Esophagus mucosa (tissue), 1 donor: ENCODE data around the gene CEP112. TPM values are rescaled to one million over a fixed set of nuclear protein-coding genes. Genes with fewer than 3 reads are reported as not detected.
"Not testable (repeated sequence)": the region's sequence is repeated elsewhere in the genome, so short reads cannot be mapped to it uniquely, and the experiment has no call there.

Experiments
- ATAC-seq: fragments of 200-7000 bp; cut with Tn5 transposase; one replicate; pipeline ENCODE4 v1.9.1; 2020
- total RNA-seq: library from RNA; stranded (reverse); gene quantifications from one replicate; pipeline ENCODE4 v1.2.4, GENCODE V29; 2023
- donor health status: DM: yes; HTN: yes; CAD: no.

The CEP112 gene
- total RNA-seq, 1 donor from 2014 or later = 3.7 TPM

DNA sequence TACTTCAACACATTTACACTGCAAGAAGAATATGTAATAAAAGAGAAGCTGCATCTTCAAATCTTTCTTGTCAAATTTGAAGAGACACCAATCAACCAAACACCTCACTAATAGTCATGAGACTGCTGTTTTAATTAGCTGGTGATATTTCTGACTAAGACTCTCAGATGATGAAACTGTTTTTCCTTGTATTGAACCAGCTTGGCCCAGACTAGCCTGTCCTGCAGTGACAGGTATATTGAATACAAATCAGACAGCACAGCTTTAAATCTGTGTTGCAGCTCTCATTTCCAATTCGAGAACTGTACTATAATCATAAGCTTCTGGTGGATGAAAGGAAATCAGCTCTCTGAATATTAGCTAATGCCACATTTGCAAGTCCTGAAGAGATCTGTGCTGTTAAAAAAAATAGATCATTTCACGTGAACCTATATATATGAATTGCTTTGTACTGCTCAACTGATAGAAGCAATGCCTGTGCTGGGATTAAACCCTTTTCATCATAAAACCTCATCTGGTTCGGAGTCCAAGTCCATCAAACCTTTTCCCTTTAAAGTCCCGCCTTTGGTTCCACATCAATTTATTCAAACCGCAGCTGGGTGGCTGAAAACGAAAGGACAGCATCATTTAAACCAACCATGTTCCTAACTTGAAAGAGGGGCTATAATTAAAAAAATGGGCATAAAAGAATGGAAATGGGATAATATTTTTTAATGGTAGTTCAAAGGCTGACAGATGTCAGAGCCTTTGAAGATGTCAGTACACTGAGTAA, 306.2 kb downstream of the CEP112 start:
- peak; percentile 92 for ATAC-seq

GRCh38 chr17:65876985-65877384, 314.9 kb downstream of the CEP112 start:
- ATAC-seq = no peak

GRCh38 chr17:65868881-65869280, 323.1 kb downstream of the CEP112 start:
- no peak for ATAC-seq

GRCh38 chr17:65867014-65867413, 324.9 kb downstream of the CEP112 start:
- no peak for ATAC-seq

DNA sequence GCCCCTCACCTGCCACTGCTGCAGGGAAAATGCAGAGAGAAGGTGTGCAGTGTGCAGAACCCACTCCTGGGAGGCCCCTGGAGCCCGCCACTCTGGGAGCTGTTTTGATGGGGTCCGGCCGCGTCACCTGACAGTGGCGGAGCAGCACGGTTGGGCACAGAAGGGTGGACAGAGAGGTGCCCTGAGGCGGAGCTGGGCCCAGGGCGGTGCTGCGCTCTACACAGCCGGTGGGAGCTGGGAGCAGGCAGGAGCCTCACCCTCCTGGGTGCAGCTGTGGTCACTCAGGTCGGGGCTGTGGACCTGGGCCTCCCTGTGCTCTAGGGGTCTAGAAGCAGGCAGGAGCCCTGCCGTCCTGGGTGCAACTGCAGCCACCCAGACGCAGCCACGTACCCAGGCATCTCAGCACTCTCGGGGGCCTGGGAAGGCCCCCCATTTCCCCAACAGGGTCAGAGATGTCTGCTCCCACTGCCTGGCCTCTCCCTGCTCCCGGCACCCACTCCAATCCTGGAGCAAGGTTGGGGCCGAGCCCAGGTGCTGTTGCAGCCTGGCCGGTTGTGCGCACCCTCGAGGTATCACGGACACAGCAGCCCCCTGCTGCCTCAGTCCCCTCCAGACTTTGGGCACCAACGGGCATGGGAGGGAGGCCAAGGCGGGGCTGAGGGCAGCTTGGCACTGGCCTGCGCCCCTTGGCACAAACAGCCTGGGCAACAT, 326.1 kb downstream of the CEP112 start:
- no peak for ATAC-seq

- no peak for ATAC-seq
These were observed 327.5 kb downstream of the CEP112 start for GRCh38 chr17:65864394-65864793.

DNA sequence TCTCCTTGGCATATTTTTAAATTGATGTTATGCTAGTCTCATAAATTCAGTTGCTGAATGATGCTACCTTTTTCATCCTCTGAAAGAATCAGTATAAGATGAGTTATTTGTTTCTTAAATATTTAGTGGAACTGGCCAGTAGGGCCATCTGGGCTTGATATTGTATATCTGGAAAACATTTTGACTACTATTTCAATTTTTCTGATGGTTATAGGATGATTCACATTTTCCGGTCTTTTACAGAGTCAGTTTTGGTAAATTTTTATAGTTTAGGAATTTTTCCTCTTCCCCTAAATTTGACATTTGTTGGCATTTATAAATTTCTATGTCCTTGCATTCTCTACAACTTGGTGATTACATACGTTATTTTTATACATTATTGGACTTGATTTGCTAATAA, 334.2 kb downstream of the CEP112 start:
- ATAC-seq = no peak

DNA sequence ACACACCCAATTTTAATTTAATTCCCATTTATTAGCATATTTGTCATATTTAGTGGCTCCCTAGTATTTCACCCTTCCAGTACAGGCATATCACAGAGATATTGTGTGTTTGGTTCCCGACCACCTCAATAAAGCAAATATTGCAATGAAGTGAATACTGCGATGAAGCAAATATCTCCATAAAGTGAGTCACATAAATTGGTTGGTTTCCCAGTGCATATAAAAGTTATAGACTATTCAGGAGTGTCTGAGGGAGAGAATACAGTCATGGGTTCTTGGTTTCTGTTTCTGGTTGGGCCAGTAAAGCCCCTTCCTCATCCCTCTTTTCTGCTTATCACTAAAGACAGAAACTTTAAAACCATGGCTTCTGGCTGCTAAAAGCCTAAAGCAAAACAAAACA, 335.1 kb downstream of the CEP112 start:
- ATAC-seq = no peak

GRCh38 chr17:65855675-65856074, 336.3 kb downstream of the CEP112 start:
- peak; percentile 56 for ATAC-seq

GRCh38 chr17:65855245-65855644, 336.7 kb downstream of the CEP112 start:
- ATAC-seq = peak; percentile 88

DNA sequence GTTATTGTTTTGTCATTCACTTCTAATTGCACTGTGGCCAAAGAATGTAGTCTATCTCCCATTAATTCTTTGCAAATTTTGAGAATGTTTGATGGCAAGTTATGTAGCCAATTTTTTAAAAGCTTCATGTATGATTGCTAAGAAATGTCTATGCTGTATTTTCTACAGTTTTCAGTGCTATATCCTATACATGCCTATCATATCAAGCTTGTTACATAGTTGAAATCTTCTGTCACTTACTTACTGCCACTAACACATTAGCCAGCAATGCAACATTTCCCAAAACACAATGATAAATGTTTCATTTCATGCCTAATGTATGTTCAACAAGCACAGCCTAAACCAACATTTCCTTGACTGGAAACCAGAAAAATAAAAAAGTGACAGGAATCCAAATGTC, 338.1 kb downstream of the CEP112 start:
- ATAC-seq = no peak

DNA sequence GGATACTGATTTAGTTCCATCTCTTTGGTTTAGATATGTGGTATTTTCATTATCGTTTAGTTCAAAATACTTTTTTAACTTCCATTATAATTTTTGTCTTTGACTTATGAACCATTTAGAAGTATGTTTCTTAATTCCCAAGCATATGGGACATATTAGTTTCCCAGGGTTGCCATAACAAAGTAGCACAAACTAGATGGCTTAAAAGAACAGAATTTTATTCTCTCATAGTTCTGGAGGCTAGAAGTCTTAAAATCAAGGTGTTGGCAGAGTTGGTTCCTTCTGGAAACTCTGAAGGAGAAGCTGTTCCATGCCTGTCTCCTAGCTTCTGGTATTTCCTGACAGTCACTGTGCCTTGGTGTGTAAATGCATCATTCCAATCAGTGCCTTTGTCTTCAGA, 339.0 kb downstream of the CEP112 start:
- no peak for ATAC-seq

GRCh38 chr17:65851965-65852736, 339.8 kb downstream of the CEP112 start:
- no peak for ATAC-seq

- peak; percentile 98 for ATAC-seq
These were observed 341.4 kb downstream of the CEP112 start for GRCh38 chr17:65850486-65850885.

DNA sequence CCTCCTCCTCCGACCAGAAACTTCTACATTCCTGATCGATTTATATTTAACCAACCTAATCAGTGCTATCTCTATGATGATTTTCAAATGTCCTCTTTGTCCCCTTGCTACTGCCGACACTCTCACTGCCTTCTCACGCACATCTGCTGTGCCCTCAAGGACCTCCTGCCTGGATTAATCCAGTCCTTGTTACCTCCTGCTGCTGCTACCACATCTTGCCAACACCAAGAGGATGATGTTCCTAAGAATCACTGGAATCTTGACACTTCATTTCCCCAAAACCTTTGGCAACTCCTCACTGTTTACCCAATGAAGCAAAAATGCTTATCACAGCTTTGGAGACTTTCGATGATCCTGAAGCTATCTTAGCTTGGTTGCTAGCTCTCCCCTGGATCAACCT, 343.2 kb downstream of the CEP112 start:
- ATAC-seq = no peak

DNA sequence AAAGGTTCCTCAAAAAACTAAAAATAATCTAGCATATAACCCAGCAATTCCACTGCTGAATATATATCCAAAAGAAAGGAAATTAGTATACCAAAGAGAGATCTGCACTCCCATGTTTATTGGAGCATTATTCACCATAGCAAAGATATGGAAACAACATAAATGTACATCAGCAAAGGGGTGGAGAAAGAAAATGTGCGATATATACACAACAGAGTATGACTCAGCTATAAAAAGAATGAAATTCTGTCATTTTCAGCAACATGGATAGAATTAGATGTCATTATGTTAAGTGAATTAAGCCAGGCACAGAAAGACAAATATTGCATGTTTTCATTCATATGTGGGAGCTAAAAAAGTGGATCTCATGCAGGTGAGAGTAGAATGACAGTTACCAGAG, 350.8 kb downstream of the CEP112 start:
- no peak for ATAC-seq

GRCh38 chr17:65837232-65837631, 354.7 kb downstream of the CEP112 start:
- not testable (repeated sequence) for ATAC-seq

- ATAC-seq = no peak
These were observed 358.7 kb downstream of the CEP112 start for GRCh38 chr17:65833214-65833613.

- no peak for ATAC-seq
These were observed 361.6 kb downstream of the CEP112 start for GRCh38 chr17:65830356-65830755.

DNA sequence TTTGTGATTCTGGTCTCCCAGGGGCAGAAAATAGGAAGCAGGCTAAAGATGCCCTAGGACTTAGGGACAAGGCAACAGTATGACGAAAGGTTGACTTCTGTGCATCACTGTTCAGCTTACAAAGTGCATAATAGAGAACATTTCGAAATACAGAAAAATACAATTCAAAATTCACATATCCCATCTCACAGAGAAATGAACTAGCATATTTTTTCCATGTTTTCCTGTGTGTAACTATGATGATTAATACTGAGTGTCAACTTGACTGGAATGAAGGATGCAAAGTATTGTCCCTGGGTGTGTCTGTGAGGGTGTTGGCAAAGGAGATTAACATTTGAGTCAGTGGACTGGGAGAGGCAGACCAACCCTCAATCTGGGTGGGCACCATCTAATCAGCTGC, 365.4 kb downstream of the CEP112 start:
- ATAC-seq = peak; percentile 45

GRCh38 chr17:65824901-65825300, 367.0 kb downstream of the CEP112 start:
- ATAC-seq = no peak

- ATAC-seq = no peak
These were observed 368.2 kb downstream of the CEP112 start for GRCh38 chr17:65823713-65824112.

DNA sequence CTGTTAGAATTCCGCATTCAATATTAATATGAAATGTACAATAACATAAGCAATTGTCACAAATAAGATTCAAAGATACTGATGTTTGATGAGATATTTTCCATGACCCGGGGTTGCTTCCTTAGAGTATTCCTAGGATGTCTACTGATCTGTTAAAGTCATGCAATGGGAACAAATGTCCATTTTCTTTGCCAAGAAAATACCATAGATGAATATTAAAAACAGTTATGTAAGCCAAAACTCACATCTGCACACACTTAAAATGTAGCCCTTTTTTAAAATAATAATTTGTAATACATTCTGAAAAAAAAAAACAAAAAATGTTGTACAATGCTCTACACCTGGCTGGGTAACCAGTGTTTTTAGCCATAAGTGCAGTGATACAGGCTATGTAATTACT, 371.1 kb downstream of the CEP112 start:
- no peak for ATAC-seq
